BLaER1 (cell line): ENCODE measurements around the gene TCF15.
"Not testable (repeated sequence)": the region's sequence is repeated elsewhere in the genome, so short reads cannot be mapped to it uniquely, and the experiment has no call there.

Experiments
- H3K27ac ChIP-seq: shearing (Covaris generic); formaldehyde crosslinking; 2 replicates; pipeline ENCODE4 v1.8.1; 2022
- H3K27me3 ChIP-seq: shearing (Covaris generic); formaldehyde crosslinking; 2 replicates; pipeline ENCODE4 v1.8.1; 2022
- H3K36me3 ChIP-seq: shearing (Covaris generic); formaldehyde crosslinking; 2 replicates; pipeline ENCODE4 v1.8.1; 2022
- H3K4me1 ChIP-seq: shearing (Covaris generic); formaldehyde crosslinking; 2 replicates; pipeline ENCODE4 v1.8.1; 2022
- H3K4me2 ChIP-seq: shearing (Covaris generic); formaldehyde crosslinking; 2 replicates; pipeline ENCODE4 v1.8.1; 2022
- H3K4me3 ChIP-seq: shearing (Covaris generic); formaldehyde crosslinking; 2 replicates; pipeline ENCODE4 v1.8.1; 2022
- H3K9ac ChIP-seq: shearing (Covaris generic); formaldehyde crosslinking; 2 replicates; pipeline ENCODE4 v1.8.1; 2022
- H3K9me3 ChIP-seq: shearing (Covaris generic); formaldehyde crosslinking; 2 replicates; pipeline ENCODE4 v1.8.1; 2022
- H4K20me1 ChIP-seq: shearing (Covaris generic); formaldehyde crosslinking; 2 replicates; pipeline ENCODE4 v1.8.1; 2022
- Cebpa-rat ChIP-seq: shearing (Covaris generic); IDR thresholded peaks from 2 replicates; pipeline ENCODE4 v1.8.1; 2022

The TCF15 gene

GRCh38 chr20:584971-585301 lies 25.2 kb downstream of the TCF15 start:
- no peaks in the 10 kb centered on the region for H3K27me3 ChIP-seq
- no peaks in the 10 kb centered on the region for H3K9me3 ChIP-seq
- H3K9ac ChIP-seq, result no peak overlapping the region
- no peaks in the 10 kb centered on the region for H4K20me1 ChIP-seq
- H3K4me3 ChIP-seq, result no peak overlapping the region
- H3K27ac ChIP-seq, result no peak overlapping the region
- no peak for TF ChIP-seq Cebpa-rat
- no peaks in the 10 kb centered on the region for H3K36me3 ChIP-seq
- peaks cover 17% of the 10 kb centered on the region for H3K4me1 ChIP-seq
- H3K4me2 ChIP-seq, result no peak overlapping the region

DNA sequence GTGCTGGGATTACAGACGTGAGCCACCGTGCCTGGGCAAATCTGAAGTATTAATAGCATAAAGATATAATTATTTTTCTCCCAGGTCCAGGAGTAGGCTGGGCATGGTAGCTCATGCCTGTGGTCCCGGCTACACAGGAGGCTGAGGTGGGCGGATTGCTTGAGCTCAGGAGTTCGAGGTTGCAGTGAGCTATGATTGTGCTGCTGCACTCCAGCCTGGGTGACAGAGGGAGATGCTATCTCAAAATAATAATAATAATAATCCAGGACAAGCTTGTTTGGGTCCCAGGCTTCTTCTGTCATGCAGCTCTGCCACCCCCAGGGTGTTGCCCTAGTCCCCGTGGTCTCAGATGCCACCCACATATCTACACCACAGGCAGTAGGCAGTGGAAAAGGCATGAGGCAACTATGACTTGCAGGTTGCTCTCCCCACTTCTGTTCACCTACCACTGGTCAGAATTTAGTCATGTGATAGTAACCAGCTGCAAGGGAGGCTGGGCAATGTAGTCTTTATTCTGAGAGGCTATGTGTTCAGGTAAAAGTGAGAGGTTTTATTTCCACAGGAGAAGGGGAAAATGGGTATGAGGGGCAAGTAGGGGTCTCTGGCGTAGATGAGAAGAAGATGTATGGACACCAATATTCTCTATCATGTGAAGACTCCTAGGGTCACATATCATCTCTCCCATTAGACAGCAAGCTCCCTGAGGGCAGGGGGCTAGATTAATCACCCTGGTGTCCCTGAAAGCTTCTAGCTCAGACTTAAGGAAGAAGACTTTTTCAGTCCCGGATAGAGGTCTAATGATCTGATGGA lies 25.7 kb downstream of the TCF15 start:
- no peaks in the 10 kb centered on the region for H3K9me3 ChIP-seq
- H3K9ac ChIP-seq, result no peak overlapping the region
- no peaks in the 10 kb centered on the region for H3K27me3 ChIP-seq
- H3K4me3 ChIP-seq, result no peak overlapping the region
- TF ChIP-seq Cebpa-rat, result no peak
- H3K4me1 ChIP-seq, result peaks cover 13% of the 10 kb centered on the region
- no peak overlapping the region for H3K4me2 ChIP-seq
- H4K20me1 ChIP-seq, result no peaks in the 10 kb centered on the region
- H3K36me3 ChIP-seq, result no peaks in the 10 kb centered on the region
- no peak overlapping the region for H3K27ac ChIP-seq

DNA sequence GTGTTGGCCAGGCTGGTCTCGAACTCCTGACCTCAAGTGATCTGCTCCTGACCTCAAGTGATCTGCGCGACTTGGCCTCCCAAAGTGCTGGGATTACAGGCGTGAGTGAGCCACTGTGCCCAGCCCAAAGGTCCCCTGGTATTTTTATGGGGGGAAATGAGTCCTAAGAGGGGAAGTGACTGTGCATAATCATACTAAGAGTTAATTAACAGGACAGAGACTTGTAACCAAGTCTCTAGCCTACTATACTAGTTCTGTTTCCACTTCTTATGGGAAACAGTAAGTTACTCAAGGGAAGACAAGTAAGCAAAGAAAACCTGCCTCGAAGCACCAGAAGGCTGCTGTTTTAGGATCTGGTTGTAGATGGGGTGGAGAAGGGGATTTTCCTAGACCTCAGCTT lies 27.9 kb downstream of the TCF15 start:
- Histone ChIP-seq H3K4me2 (no peak overlapping the region), H3K4me1 (no peaks in the 10 kb centered on the region; the same call in 1 of the 2 replicates), H3K27me3 (no peaks in the 10 kb centered on the region), H4K20me1 (no peaks in the 10 kb centered on the region), H3K9ac (no peak overlapping the region), H3K36me3 (no peaks in the 10 kb centered on the region), H3K27ac (no peak overlapping the region), H3K9me3 (no peaks in the 10 kb centered on the region), H3K4me3 (no peak overlapping the region)
- TF ChIP-seq Cebpa-rat, result no peak

DNA sequence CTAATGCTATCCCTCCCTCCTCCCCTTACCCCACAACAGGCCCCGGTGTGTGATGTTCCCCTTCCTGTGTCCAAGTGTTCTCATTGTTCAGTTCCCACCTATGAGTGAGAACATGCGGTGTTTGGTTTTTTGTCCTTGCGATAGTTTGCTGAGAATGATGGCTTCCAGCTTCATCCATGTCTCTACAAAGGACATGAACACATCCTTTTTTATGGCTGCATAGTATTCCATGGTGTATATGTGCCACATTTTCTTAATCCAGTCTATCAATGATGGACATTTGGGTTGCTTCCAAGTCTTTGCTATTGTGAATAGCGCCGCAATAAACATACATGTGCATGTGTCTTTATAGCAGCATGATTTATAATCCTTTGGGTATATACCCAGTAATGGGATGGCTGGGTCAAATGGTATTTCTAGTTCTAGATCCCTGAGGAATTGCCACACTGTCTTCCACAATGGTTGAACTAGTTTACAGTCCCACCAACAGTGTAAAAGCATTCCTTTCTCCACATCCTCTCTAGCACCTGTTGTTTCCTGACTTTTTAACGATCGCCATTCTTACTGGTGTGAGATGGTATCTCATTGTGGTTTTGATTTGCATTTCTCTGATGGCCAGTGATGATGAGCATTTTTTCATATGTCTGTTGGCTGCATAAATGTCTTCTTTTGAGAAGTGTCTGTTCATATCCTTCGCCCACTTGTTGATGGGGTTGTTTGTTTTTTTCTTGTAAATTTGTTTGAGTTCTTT lies 31.0 kb downstream of the TCF15 start:
- not testable (repeated sequence) for H3K36me3 ChIP-seq, H3K4me2 ChIP-seq, H3K4me1 ChIP-seq, H3K4me3 ChIP-seq, H4K20me1 ChIP-seq, H3K9me3 ChIP-seq, H3K27me3 ChIP-seq, H3K9ac ChIP-seq, H3K27ac ChIP-seq

DNA sequence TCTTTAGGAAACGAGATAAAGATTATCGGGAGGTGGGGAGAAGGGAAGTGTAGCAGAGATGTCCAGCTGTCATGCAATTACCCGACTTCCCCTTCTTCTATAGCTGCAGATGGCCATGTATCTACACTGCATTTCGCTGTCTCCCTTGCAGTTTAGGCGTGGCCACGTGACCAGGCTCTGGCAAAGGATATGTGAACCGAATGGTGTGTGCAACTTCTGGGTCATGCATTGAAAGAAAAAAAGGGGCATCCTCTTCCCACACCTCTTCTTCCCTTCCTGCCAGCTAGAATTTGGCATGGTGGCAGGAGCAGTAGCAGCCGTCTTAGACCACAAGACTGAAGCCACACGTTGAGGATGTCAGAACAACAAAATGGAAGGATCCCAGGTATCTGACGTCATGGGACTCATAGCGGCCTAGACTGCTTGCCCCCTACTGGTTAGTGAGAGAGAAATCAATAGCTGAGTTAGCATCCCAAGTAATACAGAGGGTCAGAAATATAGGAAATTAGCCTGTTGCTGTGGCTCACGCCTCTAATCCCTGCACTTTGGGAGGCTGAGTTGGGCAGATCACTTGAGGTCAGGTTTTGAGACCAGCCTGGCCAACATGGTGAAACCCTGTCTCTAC lies 32.8 kb downstream of the TCF15 start:
- peaks cover 4% of the 10 kb centered on the region for H3K4me1 ChIP-seq
- H3K9ac ChIP-seq, result no peak overlapping the region
- no peak overlapping the region for H3K4me3 ChIP-seq
- H3K36me3 ChIP-seq, result no peaks in the 10 kb centered on the region
- TF ChIP-seq Cebpa-rat, result no peak
- no peak overlapping the region for H3K4me2 ChIP-seq
- H3K9me3 ChIP-seq, result no peaks in the 10 kb centered on the region
- H3K27ac ChIP-seq, result no peak overlapping the region
- H3K27me3 ChIP-seq, result no peaks in the 10 kb centered on the region
- H4K20me1 ChIP-seq, result no peaks in the 10 kb centered on the region

DNA sequence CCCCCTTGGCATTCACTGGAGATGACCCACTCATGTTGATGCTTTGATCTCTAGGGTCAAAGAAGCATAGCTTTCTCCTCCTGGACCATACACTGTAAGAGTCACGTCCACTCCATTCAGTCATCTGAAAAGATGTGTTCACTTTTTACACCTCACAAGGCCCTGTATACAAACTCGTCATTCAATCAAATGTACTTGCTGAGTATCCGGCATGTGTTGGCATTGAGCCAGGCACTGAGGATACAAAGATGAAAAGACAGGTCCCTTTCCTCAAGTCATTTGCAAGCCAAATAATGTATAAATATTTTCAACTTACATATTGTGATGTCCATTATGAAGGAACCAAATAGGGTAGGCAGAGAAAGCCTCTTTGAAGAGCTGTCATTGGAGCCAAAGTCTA lies 34.0 kb downstream of the TCF15 start:
- H3K27me3 ChIP-seq, result no peaks in the 10 kb centered on the region
- no peaks in the 10 kb centered on the region for H3K36me3 ChIP-seq
- H3K4me3 ChIP-seq, result no peak overlapping the region
- H3K9ac ChIP-seq, result no peak overlapping the region
- H3K4me1 ChIP-seq, result peaks cover 11% of the 10 kb centered on the region
- no peaks in the 10 kb centered on the region for H4K20me1 ChIP-seq
- TF ChIP-seq Cebpa-rat, result no peak
- no peaks in the 10 kb centered on the region for H3K9me3 ChIP-seq
- H3K4me2 ChIP-seq, result no peak overlapping the region
- no peak overlapping the region for H3K27ac ChIP-seq

GRCh38 chr20:575230-575629 lies 34.9 kb downstream of the TCF15 start:
- Histone ChIP-seq H3K4me3 (no peak overlapping the region), H3K9ac (no peak overlapping the region), H3K27me3 (no peaks in the 10 kb centered on the region), H3K27ac (no peak overlapping the region), H4K20me1 (no peaks in the 10 kb centered on the region), H3K4me1 (peaks cover 11% of the 10 kb centered on the region), H3K36me3 (no peaks in the 10 kb centered on the region), H3K9me3 (no peaks in the 10 kb centered on the region), H3K4me2 (no peak overlapping the region)
- no peak for TF ChIP-seq Cebpa-rat

DNA sequence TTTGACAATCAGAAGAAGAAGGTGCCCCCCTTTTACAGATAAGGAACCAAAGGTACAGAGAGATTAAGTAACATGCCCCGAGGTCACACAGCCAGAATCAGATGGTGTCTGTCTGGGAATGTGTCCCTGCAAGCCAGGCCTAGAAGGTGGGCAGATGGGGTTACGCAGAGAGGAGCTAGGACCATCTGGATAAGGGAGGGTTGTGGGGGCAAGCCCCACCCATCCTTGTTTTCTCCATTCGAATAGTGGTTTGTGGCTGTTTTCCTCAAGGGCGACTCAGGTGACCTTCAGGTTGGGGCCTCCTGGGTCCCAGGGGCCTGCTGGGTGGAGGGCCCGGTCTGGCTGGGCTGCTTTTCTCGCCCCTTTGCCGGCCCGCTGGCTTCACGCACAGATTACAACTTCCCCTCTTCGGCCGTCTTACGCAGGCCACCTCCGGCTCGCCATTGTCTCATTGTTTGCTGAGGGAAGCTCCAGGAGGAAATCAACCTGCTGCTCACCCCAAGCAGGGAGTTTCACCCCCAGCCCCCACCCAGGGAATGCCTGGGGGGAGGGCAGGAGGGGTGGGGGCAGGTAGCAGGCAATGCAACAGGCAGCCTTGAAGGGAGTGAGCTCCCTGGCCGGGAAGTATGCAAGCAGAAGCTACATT lies 35.7 kb downstream of the TCF15 start:
- H3K9ac ChIP-seq, result no peak overlapping the region
- no peak overlapping the region for H3K4me2 ChIP-seq

GRCh38 chr20:573414-574296 lies 36.5 kb downstream of the TCF15 start:
- H3K27ac ChIP-seq, result no peak overlapping the region
- H3K9me3 ChIP-seq, result no peaks in the 10 kb centered on the region
- H4K20me1 ChIP-seq, result no peaks in the 10 kb centered on the region
- no peak overlapping the region for H3K4me3 ChIP-seq
- H3K4me2 ChIP-seq, result no peak overlapping the region
- no peak for TF ChIP-seq Cebpa-rat
- H3K4me1 ChIP-seq, result peaks cover 13% of the 10 kb centered on the region
- no peak overlapping the region for H3K9ac ChIP-seq
- H3K36me3 ChIP-seq, result no peaks in the 10 kb centered on the region
- H3K27me3 ChIP-seq, result no peaks in the 10 kb centered on the region

More for the DNA sequence above, 35.7 kb downstream of the TCF15 start:
- H3K27ac ChIP-seq, result no peak overlapping the region
- no peaks in the 10 kb centered on the region for H3K36me3 ChIP-seq
- no peak overlapping the region for H3K4me3 ChIP-seq
- H4K20me1 ChIP-seq, result no peaks in the 10 kb centered on the region
- H3K27me3 ChIP-seq, result no peaks in the 10 kb centered on the region
- peaks cover 11% of the 10 kb centered on the region for H3K4me1 ChIP-seq
- no peaks in the 10 kb centered on the region for H3K9me3 ChIP-seq
- TF ChIP-seq Cebpa-rat, result no peak
